ENCODE measurements around the gene COX6B1.
"Not testable (repeated sequence)": the region's sequence is repeated elsewhere in the genome, so short reads cannot be mapped to it uniquely, and the experiment has no call there.

COX6B1 gene

DNA sequence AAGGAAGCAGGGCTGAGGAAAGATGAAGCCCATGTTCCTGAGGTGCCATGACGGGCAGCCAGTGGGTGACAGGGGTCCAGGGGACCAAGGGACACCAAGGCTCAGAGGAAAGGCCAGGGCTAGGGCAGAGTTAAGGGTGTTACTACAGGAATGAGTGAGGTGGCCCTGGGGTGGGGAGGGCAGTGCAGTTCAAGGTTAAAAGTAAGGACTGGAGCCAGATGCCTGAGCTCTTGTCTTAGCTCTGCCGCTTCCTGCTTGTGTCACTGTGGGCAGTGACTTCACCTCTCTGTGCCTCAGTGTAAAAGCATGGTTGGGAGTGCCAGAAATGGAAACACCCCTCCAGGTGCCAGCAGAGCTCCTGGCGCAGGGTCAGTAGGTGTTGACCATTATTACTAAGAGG is 11.5 kb upstream of the COX6B1 start:
- DNase-seq = no peak

GRCh38 chr19:35637165-35637564 is 11.0 kb upstream of the COX6B1 start:
- DNase-seq = no peak

DNA sequence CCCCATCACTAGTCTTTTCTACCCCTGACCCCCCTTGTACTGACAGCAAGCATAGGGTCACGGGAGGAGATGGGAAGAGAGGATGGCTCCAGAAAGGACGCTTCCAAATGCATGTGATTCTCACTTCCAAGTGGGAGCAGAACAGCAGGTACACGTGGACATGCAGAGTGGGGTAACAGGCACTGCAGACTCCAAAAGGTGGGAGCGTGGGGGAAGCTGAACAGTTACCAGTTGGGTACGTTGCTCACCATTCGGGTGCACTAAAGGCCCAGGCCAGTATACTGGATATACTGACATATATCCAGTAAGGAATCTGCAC is 8.8 kb upstream of the COX6B1 start:
- DNase-seq = no peak

GRCh38 chr19:35639863-35640262 is 8.3 kb upstream of the COX6B1 start:
- no peak for DNase-seq

DNA sequence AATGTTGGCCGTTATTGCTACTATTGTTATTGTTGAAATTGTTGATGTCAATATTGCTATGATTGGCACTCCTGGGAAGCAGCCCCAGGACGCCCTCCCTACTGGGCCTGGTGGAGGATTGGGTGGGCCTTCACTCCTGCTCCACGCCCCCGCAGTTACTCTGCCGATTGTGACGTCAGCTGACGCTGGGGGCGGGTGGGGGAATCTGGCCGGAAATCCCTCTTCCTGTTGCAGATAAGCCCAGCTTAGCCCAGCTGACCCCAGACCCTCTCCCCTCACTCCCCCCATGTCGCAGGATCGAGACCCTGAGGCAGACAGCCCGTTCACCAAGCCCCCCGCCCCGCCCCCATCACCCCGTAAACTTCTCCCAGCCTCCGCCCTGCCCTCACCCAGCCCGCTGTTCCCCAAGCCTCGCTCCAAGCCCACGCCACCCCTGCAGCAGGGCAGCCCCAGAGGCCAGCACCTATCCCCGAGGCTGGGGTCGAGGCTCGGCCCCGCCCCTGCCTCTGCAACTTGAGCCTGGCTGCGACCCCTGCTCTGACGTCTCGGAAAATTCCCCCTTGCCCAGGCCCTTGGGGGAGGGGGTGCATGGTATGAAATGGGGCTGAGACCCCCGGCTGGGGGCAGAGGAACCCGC is 6.5 kb upstream of the COX6B1 start, which contains the start of gene ETV2:
ETV2 (plus strand) TSS at position 231 of the 637 bp plus-strand sequence. CDS start 716 bp downstream, outside the sequence.
- DNase-seq = no peak

GRCh38 chr19:35642312-35642711 is 5.8 kb upstream of the COX6B1 start:
- peak in 1 of 2 experiments; percentile 17 for DNase-seq

- DNase-seq = no peak
These were observed 5.3 kb upstream of the COX6B1 start for GRCh38 chr19:35642798-35643254.

- DNase-seq = peak; percentile 71 to 86
These were observed 4.6 kb upstream of the COX6B1 start for GRCh38 chr19:35643255-35644205.

- peak in 1 of 2 experiments; percentile 71 for DNase-seq
These were observed 3.7 kb upstream of the COX6B1 start for GRCh38 chr19:35644206-35644986.

GRCh38 chr19:35644987-35645679 is 3.0 kb upstream of the COX6B1 start:
- DNase-seq = peak in 1 of 2 experiments; percentile 30

DNA sequence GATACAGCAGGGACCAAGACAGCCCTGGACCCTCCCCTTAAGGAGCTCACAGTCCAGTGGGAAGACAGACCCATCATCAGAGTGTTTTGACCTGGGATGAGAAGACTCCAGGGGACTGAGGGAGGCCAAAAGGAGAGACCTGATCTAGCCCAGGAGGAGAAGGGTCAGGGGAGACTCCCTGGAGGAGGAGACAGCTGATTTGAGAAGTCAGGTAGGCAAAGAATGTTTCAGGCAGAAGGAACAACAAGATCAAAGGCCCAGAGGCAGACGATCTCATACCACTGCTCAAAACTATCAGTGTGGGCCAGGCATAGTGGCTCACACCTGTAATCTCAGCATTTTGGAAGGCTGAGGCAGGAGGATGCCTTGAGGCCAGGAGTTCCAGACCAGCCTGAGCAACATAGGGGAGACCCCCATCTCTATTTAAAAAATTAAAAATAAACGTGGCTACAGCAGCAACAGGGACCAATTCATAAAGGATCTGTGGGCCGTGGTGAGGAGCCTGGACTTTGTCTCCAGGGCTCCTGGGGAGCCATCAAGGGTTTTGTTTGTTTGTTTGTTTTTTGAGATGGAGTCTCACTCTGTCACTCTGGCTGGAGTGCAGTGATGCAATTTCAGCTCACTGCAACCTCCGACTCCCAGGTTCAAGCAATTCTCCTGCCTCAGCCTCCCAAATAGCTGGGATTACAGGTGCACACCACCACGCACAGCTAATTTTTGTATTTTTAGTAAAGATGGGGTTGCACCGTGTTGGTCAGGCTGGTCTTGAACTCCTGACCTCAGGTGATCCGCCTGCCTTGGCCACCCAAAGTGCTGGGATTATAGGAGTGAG is 2.2 kb upstream of the COX6B1 start:
- no peak for DNase-seq

- DNase-seq = no peak
These were observed 2.5 kb downstream of the COX6B1 start for GRCh38 chr19:35650581-35650980.

DNA sequence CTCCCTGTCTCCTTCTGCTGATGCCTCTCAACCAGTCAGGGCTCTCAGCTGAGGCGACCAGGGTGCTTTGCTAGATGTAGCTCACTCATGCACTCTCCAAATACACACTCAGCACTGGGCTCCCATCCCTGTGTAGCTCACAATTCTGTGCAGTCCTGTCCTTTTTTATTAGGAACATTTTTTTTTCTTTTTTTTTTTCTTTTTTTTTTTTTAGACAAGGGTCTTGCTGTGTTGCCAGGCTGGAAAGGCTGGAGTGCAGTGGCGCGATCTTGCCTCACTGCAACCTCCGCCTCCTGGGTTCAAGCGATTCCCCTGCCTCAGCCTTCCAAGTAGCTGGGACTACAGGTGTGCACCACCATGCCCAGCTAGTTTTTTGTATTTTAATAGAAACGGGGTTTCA is 6.7 kb downstream of the COX6B1 start:
- not testable (repeated sequence) for DNase-seq

GRCh38 chr19:35655600-35655999 is 7.5 kb downstream of the COX6B1 start:
- no peak for DNase-seq

GRCh38 chr19:35656700-35657099 is 8.6 kb downstream of the COX6B1 start:
- no peak for DNase-seq

GRCh38 chr19:35657904-35658700 is 10.0 kb downstream of the COX6B1 start:
- no peak for DNase-seq

DNA sequence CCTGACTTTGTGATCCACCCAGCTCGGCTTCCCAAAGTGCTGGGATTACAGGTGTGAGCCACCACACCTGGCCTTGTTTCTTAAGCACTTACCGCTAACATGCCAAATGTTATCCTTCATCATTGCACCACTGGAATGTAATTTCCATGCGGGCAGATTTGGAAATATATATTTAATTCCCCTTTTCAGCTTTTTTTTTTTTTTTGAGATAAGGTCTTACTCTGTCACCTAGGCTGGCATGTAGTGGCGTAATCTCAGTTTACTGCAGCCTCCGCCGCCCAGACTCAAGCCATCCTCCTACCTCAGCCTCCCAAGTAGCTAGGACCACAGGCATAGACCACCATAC is 13.8 kb downstream of the COX6B1 start:
- no peak for DNase-seq

GRCh38 chr19:35663981-35664380 is 15.9 kb downstream of the COX6B1 start:
- no peak for DNase-seq

- no peak for DNase-seq
These were observed 17.0 kb downstream of the COX6B1 start for GRCh38 chr19:35665157-35665556.

- DNase-seq = no peak
These were observed 17.5 kb downstream of the COX6B1 start for GRCh38 chr19:35665604-35666003.
